Measurements from ENCODE around the gene RPH3AL.

The RPH3AL gene

DNA sequence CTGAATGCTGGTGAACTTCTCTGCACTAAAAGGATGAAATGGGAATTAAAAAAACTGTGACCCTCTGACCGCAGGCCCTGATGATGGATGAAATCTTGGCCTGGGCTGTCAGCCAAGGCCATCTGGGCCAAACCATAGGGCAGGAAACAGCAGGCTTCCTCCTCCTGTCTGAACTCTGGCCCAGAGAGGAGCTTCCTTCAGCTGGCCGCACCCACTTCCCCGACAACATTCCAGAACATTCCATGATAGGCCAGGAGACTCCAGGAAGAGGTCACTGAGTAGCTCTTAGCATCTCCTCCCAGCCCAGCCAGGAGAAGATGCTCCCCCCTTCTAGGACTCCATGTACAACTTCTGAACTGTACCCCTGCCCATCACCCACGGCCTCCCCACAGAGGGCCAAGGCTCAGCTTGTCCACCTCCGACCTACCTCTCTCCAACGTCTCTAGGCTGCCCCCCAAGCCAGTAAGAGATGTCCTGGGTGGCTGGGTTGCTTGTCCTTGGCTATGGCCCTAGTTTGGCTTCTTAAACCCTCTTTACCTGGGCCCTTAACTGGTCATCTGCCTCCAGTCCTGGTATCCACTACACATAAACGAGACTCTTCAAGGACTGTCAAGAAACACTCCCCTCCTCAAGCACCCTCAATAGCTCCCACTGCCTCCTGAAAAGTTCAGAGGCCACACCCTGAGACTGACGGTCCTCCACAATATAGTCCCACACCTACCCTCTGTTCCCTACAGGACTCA is 1.7 kb downstream of the RPH3AL start:
- DNase-seq: no peak

DNA sequence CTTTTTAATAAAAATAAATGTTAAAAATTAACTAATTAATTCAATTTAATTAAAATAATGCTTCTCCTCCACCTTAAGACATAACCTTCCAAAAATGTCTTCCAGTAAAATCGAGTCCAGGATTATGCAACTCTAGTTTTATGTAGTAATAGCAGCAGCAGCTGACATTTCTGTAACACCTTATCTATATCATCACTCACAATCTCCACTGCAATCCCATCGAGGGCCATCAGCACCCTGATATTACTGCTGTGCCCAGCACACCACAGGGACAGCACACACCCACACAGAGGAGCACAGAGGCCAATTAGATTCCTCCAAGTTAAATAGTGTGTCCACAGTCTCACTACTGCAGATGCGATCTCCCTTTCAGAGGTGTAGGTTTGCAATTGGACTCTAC is 2.9 kb downstream of the RPH3AL start:
- no peak for DNase-seq

DNA sequence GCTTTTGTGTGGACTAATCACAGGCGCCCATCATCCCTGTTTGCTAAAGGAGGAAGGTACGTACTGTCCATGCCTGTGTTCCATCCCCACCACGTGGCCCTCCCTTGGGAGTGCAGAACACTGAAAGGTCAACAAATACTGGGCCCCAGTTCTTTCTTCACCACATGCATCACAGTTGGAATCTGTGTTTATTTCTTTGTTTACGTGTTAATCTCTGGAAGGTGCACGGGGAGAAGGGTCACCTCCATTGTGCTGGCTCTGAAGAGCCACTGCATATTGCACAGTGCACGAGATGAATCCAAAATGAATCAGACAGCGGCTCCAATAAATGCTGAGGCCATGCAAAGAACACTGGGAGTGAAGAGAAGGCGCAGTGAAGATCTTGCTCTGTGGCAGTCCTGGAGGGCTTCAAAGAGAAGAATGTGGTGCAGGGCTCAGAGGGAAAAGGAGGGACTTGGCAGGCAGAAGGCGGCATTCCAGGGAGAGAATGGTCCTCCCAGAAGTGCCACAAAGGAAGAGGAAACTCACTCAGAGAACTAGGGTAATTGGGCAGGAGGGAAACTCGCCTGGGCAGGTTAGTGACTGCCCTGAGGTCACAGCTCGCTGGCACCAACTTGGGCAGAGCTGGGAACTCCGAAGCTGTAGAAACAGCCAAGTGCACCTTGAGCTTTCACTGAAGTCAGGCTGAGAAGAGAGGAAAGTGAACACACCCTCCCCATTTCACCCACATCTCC is 3.7 kb downstream of the RPH3AL start:
- DNase-seq: peak; percentile 9

DNA sequence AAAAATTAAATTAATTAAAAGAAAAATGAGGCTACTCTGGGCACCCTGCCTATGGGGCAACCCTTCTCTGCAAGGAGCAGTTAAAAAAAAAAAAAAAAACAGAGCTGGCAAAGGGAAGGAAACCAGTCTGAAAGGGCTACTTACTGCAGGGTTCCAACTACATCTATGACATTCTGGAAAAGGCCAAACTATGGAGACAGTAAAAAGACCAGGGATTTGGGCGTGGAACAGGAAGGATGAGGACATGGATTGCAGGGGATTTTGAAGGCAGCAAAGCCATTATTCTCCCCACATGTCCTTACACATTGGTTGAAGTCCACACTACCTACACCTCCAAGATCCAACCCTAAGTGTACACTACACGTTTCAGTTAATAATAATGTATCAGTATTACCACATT is 4.6 kb downstream of the RPH3AL start:
- no peak for DNase-seq

DNA sequence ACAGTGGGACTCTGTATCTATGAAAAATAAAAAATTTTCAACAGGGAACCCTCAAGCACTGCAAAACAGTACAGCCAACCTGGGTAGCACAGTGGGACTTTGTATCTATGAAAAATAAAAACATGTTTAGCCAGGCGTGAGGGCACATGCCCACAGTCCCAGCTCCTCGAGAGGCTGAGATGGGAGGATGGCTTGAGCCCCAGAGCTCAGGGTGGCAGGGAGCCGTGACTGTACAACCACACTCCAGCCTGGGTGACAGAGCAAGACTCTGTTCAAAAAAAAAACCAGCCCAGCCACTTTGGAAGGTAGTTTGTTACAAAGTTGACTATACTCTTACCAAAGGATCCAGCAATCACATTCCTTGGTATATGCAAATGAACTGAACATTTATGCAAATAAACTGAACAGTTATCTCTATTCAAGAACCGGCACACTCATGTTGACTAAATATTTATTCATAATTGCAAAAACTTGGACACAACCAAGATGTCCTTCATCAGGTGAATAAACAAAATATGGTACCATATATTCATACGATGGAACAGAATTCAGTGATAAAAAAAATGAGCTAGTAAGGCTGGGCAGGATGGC is 5.2 kb downstream of the RPH3AL start:
- no peak for DNase-seq

DNA sequence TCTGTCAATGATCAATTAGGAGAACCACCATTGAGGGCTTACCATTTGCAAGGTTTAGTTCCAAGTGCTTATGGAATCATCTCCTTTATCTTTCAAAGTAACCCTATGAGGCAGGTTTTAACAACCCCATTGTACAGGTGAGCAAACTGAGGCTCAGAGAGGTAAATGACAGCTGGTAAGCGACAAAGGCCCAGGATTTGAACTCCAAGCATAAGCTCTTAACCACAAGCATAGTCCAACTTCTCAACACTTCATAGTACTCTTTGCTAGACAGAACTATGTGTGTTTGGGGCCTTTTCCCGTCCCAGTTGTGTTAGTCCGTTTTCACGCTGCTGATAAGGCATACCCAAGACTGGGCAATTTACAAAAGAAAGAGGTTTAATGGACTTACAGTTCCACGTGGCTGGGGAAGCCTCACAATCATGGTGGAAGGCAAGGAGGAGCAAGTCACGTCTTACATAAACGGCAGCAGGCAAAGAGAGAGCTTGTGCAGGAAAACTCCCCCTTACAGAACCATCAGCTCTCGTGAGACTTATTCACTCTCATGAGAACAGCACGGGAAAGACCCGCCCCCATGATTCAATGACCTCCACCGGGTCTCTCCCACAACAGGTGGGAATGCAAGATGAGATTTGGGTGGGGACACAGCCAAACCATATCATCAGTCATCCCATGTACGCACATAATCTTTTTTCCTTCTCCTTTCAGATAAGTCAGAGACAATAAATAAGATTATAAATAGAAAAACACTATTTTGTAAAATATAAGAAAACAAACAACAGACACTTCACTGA is 6.4 kb downstream of the RPH3AL start:
- DNase-seq: no peak

DNA sequence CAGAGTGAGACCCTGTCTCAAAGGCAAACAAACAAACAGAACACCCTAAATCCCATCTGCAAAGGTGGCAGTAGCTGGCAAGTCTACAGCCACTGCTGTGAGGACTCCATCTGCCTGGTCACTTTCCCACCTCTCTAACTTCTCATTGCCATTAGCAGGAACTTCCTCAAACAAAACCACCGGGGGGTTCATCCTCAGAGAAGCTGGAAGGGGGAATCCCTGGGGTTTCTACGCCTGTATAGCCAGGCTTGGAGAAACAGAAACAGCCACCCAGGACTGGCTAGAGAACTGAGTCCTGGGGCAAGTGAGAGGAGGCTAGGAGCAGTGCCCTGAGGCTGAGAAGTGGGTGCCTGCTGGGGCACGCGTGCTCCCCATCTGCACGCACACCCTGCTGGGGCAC is 7.3 kb downstream of the RPH3AL start:
- DNase-seq: no peak

DNA sequence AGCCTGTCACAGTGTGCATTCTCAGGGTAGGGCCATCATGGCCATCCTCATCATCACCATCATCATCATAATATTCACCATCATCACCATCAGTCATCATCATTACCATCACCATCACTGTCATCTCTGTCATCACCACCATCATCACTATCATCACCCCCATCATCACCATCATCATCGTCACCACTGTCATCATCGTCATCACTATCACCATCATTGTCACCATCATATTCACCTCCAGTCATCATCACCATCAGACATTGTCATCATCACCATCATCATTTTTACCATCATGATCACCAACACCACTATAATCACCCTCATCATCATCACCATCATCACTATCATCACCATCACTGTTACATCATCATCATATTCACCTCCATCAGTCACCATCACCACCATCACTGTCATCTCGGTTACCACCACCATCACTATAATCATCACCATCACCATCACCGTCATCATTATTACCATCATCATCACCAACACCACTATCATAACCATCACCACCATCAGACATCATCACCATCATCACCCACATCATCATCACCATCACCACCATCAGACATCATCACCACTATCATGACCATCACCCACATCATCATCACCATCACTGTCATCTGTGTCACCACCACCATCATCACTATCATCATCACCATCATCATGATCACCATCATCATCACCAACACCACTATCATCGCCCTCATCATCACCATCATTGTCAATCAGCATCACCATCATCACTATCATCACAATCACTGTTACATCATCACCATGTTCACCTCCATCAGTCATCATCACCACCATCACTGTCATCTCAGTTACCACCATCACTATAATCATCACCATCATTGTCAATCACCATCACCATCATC is 8.5 kb downstream of the RPH3AL start:
- DNase-seq: no peak

DNA sequence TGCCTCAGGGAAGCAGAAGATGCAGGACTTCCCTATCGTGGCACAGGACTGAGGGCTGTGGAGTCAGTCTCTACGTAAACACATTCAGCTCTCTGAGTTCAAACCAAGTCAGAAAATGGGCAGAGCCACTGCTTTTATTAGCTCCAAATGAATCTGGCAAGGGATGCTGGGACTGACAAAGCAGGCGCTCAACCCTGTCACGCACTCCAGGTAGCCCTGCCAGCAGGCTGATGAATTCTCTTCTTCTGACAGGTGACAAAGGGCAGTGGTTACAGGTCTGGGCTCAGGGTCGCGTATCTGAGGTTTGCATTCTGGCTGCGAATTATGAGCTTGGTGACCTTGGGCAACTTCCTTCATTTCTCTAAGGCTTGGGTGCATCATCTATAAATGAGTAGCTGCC is 9.4 kb downstream of the RPH3AL start:
- no peak for DNase-seq

DNA sequence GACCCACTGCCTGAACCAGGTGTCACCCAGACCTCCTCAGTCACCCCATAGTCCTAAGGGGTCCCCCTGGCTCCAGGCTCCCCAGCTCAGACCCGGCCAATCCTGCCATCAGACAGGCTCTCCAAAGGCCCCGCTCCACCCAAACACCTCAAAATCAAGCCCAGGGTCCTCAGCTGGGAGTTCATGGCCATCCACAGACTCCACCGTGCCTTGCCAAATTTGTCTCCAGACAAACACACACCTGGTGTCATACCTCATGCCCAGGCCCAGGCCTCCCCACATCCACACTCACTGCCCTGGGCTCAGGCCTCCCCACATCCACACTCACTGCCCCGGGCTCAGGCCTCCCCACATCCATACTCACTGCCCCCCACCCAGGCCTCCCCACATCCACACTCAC is 12.5 kb downstream of the RPH3AL start:
- DNase-seq: no peak

DNA sequence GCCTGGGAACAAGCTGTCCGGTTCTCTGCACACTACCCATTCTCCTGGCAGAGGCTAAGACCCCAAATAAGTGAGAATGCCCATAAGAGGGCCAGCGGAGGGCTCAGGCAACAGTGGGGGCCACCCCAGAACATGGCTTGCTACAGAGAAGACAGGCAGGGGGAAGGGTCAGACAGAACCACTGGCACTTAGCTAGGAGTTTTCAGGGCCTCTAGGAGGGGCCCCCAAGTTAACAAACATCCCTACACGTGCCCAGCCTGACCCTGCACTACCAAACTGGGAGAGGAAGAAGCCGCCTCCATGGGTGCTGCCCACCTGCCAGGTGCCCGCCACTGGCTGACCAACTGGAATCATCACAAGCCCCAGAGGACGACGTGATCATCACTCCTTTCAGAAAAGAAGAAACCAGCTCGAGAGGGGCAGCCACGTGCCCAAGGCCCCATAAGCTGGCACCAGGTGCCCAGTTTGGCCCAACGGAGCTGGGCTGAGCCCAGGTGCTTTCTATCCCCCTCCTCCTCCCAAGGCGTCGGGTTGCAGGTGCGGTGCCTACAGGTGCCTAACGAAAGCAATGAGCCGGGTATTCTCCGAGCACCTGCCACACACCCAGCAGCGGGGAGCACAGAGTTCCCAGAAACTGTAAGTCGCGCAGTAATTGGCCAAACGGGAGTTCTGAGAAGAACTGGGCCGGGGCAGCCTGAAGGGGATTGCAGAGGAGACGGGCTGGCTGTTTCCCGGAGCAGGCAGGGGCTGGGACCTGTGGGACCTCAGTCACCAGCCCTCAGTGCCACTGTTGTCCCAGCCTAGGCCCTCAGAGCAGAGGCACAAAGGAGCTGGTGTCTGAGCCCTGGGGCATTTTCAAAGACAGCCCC is 13.2 kb downstream of the RPH3AL start:
- peak; percentile 11 for DNase-seq

DNA sequence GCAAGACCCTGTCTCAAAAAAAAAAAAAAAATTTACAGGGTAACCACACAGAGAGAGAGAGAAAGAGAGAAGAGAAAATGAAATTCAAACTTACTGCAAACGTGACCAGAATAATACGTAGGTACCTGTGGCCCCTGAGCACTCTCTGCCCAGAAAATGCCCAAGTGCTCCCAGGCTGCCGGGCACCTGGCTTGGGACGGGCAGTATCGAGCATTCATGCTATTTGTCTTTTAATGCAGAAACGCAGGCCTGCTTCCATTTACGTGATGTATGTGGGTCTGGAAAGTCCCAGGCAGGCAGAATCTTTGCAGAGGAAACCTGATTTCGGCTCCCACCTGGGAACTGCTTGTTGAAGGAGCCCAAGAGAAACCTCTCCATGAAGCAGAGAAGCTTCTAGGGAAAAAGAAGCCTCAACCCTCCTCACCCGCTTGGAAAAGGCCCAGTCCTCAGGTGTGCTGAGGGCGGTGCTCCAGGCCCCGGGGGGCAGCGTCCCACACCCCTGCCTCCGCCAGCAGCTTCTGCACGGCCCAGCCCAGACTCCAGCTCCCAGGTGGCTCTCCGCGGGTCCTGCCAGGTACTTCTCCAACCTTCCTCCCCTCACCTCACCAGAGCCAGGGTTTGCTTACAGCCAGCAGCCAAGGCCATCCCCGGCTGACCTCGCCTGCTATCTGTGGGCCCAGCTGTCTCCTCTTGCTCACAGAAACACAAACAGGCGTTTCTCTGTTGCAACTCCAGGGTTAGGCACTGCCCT is 14.0 kb downstream of the RPH3AL start:
- DNase-seq: no peak

DNA sequence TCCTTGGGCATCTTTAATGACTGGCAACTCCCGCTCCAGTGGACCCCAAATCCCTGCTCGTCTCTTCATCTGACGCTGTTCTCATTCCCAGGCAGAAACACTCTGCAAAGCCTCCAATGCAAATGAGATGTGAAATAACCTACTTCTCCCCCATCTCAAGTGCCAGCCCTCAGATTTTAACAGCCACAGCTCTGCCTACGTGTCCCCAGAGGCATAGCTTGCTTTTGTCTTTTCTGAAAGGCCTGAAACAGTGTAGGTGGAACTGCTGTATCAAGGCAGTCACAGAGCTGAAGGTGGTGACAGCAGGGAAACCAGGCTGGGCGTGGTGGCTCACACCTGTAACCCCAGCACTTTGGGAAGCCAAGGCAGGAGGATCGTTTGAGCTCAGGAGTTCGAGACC is 14.7 kb downstream of the RPH3AL start:
- peak; percentile 28 for DNase-seq

DNA sequence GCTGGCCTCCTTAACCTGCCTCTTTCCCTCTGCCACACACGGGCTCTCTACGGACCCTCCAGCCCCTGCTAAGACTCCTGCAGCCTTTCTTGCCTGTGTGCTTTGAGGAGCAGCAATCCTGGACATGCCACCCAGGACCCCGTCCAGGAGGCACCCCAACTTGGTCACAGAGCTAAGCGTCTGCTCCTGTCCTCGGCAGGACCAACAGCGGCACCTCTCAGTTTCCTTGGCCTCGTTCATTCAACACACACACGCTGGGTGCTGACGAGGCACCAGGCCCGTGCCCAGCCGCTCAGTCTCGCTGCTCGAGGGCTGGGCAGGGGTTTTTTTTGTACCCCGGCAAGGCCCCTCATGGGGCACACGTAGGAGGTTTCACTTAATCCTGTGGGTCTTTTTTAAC is 15.2 kb downstream of the RPH3AL start:
- DNase-seq: no peak

DNA sequence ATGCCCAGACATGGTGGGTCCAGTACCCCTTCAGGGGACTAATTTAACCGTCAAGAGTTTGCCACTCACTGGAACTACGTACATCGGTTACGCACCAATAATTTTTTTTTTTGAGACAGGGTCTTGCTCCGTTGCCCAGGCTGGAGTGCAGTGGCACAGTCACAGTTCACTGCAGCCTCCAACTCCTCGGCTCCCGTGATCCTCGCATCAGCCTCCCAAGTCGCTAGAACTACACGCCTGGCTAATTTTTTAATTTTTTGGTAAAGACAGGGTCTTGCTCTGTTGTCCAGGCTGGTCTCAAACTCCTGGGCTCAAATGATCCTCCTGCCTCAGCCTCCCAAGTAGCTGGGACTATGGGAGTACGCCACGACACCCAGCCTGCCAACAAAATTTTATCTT is 15.6 kb downstream of the RPH3AL start:
- DNase-seq: no peak

DNA sequence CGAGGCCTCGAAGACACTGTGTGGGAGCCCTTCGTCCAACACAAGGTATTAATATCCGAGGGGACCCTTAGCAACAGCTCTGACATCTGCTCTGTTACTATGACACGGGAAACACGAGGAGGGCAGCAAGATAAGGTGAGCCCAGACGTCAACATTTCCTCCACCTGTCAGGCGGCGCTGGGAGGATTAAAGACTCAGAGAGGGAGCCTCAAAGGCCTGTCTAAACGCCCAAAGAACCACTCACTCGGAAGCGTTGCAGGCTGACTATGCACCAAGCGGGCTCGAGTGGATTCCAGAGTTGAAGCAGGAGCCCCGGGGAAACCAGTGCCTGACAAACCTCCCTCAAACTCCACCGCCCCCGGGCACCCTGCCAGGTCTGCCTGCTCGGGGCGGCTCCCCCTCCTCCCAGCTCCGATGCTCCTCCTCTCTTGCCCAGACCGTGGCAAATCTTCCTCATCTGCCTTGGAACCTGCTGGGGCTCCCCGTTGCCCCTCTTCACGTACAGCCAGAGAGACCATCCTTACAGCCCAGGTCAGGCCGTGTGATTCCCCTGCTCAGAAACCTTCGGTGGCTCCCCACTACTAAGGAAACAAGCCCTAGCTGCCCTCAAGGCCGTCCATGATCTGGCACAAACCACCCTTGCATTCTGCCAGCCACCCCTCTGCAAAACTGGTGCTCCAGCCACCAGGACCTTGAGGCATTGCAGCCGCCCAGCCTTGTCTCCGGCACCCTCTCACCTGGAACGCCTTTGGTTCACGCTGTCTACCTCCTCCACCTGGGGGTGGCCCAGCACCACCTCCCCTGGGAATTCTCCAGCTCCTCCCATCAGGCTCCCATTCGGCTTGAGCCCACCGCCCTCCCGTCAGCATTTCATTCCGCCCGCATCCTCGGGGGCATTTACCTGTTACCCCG is 16.2 kb downstream of the RPH3AL start:
- peak; percentile 25 for DNase-seq

DNA sequence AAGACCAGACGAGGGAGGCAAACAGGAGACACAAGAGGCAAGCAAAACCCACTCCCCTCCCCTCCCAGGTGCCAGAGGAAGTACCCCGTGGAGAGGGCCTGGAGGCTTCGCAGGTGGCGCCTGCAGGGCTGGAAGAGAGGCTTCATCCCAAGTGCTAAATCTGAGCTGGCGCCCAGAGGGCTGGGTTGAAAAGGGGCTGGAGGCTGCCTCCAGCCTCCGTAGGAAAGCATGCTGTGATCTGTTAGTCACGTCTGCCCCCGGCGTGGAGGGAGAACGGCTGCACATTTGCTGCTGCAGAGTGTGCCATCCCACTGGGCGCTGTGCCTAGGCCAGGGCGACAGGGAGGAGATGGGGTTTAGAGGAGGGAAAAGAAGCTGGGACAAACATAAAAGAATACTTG is 16.9 kb downstream of the RPH3AL start:
- no peak for DNase-seq

DNA sequence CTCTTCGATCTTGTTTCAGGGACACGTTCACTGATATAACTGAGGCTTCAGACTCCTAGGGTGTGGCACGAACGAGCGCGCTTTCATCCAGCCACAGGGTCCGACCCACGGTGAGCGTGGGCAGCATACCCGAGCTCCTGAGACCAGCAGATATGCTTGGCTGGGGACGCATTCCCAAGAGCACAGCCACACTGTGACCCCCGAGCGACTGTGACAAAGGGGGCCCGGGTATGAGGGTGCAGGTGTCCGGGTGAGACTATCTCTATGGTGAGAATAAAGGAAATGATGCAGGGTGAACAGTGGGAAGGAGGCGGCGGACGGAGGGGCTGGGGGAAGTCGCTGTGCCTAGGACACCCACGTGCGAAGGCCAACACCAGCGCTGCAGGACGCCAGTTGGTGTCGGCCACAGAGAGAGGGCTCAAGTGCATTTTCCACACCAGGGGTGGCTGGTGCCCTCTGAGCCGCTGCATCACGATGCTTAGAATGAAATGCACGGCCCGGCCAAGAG is 17.6 kb downstream of the RPH3AL start:
- no peak for DNase-seq
